Measurements from ENCODE around the gene RTN4. TPM values are rescaled to one million over a fixed set of nuclear protein-coding genes. Genes with fewer than 3 reads are reported as not detected.

RTN4 gene
- total RNA-seq, 1 experiment from 2014 or later: 200 TPM

GRCh38 chr2:55056024-55056521, 5.8 kb upstream of the RTN4 start:
- Mint-ChIP-seq H3K9me3 (no peaks in the 10 kb centered on the region), H3K27me3 (ENCODE audit: low read depth) (no peaks in the 10 kb centered on the region), H3K4me3 (no peak overlapping the region), H3K36me3 (ENCODE audit: insufficient read depth in 1 of 3, low read depth in 3 of 3) (no peaks in the 10 kb centered on the region; a peak in 1 of 7 replicates), H3K27ac (0 out of 7 replicates have a peak overlapping the region, but pooled peaks of 2 of the 3 experiments have one; percentile 14 to 49), H3K4me1 (peaks cover 15 to 17% of the 10 kb centered on the region in 2 experiments)
- H3K9ac ChIP-seq (ENCODE audit: extremely low read depth, insufficient read length, low read length): no peak overlapping the region
- no peak overlapping the region for H2BK120ac ChIP-seq (ENCODE audit: low read depth, low read length, poor library complexity, severe bottlenecking)
- no peak overlapping the region for H3K27ac ChIP-seq (ENCODE audit: insufficient read length, low read depth, low read length)
- H4K20me1 ChIP-seq (ENCODE audit: control insufficient read depth, insufficient read depth, insufficient read length): no peaks in the 10 kb centered on the region
- H3K23me2 ChIP-seq (ENCODE audit: insufficient read length, low read depth, low read length, poor library complexity, severe bottlenecking): no peaks in the 10 kb centered on the region
- no peaks in the 10 kb centered on the region for H3K79me2 ChIP-seq (ENCODE audit: insufficient read depth, low read length)
- no peak overlapping the region for H2AK5ac ChIP-seq (ENCODE audit: insufficient read length, low read length)
- no peak overlapping the region for H3T11ph ChIP-seq (ENCODE audit: low read length)
- no peaks in the 10 kb centered on the region for H3K79me1 ChIP-seq (ENCODE audit: insufficient read depth, low read depth, low read length, poor library complexity, severe bottlenecking)
- peak overlapping the region; percentile 14 for H2AFZ ChIP-seq (ENCODE audit: low read length)
- no peak overlapping the region for H2BK20ac ChIP-seq (ENCODE audit: low read depth, low read length, poor library complexity, severe bottlenecking)
- H3K4ac ChIP-seq (ENCODE audit: low read depth, low read length): no peak overlapping the region
- H3K4me1 ChIP-seq (ENCODE audit: insufficient read depth, low read length): no peaks in the 10 kb centered on the region; the same call in 1 of the 2 replicates
- no peak overlapping the region for H4K8ac ChIP-seq (replicated peaks; ENCODE audit: insufficient read length, low read depth, low read length)
- H3K4me2 ChIP-seq (ENCODE audit: insufficient read depth, insufficient read length, low read length): peak overlapping the region; percentile 30
- peak overlapping the region; percentile 50 for H2BK12ac ChIP-seq (ENCODE audit: insufficient read length, low read depth, low read length)
- no peak overlapping the region for H4K91ac ChIP-seq (ENCODE audit: insufficient read length, low read depth, low read length)
- no peak overlapping the region for H2BK5ac ChIP-seq (ENCODE audit: insufficient read length, low read length)
- no peak overlapping the region for H2BK15ac ChIP-seq (ENCODE audit: low read depth, low read length)
- no peak overlapping the region for H3K14ac ChIP-seq (ENCODE audit: insufficient read depth, low read length)
- H3K23ac ChIP-seq (ENCODE audit: insufficient read length, low read depth, low read length): no peak overlapping the region
- no peak overlapping the region for H3K56ac ChIP-seq (ENCODE audit: insufficient read length, low read depth, low read length)
- no peak for TF ChIP-seq CTCF (conservative IDR thresholded peaks at IDR 0.05)
- no peak for DNase-seq
- no CpG with 5 or more reads among the region's 9 CpGs for WGBS (ENCODE audit: extremely low coverage, insufficient read length, low lambda C conversion rate)
- no peaks in the 10 kb centered on the region for H3K27me3 ChIP-seq (ENCODE audit: insufficient read depth, low read length)
- peak overlapping the region; percentile 83 for H4K5ac ChIP-seq (ENCODE audit: insufficient read length, low read depth, low read length)
- H3K9me3 ChIP-seq (ENCODE audit: control insufficient read depth, low read depth, low read length): no peaks in the 10 kb centered on the region
- H3K18ac ChIP-seq (ENCODE audit: insufficient read length, low read depth, low read length): no peak overlapping the region

All from H9 (cell line).